ENCODE data around the gene GDPD3.

- TF ChIP-seq POLR2A (IDR thresholded peaks at IDR 0.05; ENCODE audit: low read depth): no peak
- TF ChIP-seq POLR2AphosphoS5 (IDR thresholded peaks at IDR 0.05): no peak
- TF ChIP-seq CTCF (IDR thresholded peaks at IDR 0.05): no peak
Measured at GRCh38 chr16:30086291-30087140, 26.8 kb downstream of the GDPD3 start.

Measured in esophagus muscularis mucosa (tissue), 3 donors.